Smooth muscle cell (in vitro differentiated cells): ENCODE data around the gene RPS6KA1. TPM values are rescaled to one million over a fixed set of nuclear protein-coding genes. Genes with fewer than 3 reads are reported as not detected.

Experiments used
- DNase-seq: peaks from one replicate; lab custom pipeline; 2025; ENCODE audit not compliant: unreplicated experiment; lab: John Stamatoyannopoulos, UW
- H2AFZ ChIP-seq: fragments of 200-600 bp; sonication (generic); 2 replicates; pipeline ENCODE4 v1.6.0; 2016; ENCODE audit warnings: antibody characterized with exemption, low read depth, mild to moderate bottlenecking
- H3F3A ChIP-seq: fragments of 200-600 bp; sonication (generic); 2 replicates; pipeline ENCODE4 v1.6.0; 2017; ENCODE audit warnings: antibody characterized with exemption, low read depth
- H3K27ac ChIP-seq: fragments of 200-600 bp; sonication (generic); 2 replicates; pipeline ENCODE4 v1.5.1; 2016; ENCODE audit warnings: low read depth, mild to moderate bottlenecking
- H3K27me3 ChIP-seq: fragments of 200-600 bp; sonication (generic); 2 replicates; pipeline ENCODE4 v1.6.1; 2016; ENCODE audit warnings: low read depth, mild to moderate bottlenecking
- H3K36me3 ChIP-seq: fragments of 200-600 bp; sonication (generic); 2 replicates; pipeline ENCODE4 v1.5.1; 2016; ENCODE audit warnings: low read depth
- H3K4me1 ChIP-seq: fragments of 200-600 bp; sonication (generic); 2 replicates; pipeline ENCODE4 v1.5.1; 2016; ENCODE audit warnings: low read depth
- H3K4me2 ChIP-seq: fragments of 200-600 bp; sonication (generic); 2 replicates; pipeline ENCODE4 v1.6.0; 2016; ENCODE audit warnings: mild to moderate bottlenecking
- H3K4me3 ChIP-seq: fragments of 200-600 bp; sonication (generic); 2 replicates; pipeline ENCODE4 v1.5.1; 2016; ENCODE audit warnings: mild to moderate bottlenecking
- H3K79me2 ChIP-seq: fragments of 200-600 bp; sonication (generic); 2 replicates; pipeline ENCODE4 v1.6.0; 2016; ENCODE audit warnings: low read depth, mild to moderate bottlenecking
- H3K9ac ChIP-seq: fragments of 200-600 bp; sonication (generic); 2 replicates; pipeline ENCODE4 v1.6.0; 2016; ENCODE audit warnings: low read depth
- H3K9me3 ChIP-seq: fragments of 200-600 bp; sonication (generic); replicated peaks from 2 replicates; pipeline ENCODE4 v1.5.1; 2016; ENCODE audit warnings: low read depth
- H4K20me1 ChIP-seq: fragments of 200-600 bp; sonication (generic); 2 replicates; pipeline ENCODE4 v1.6.0; 2016; ENCODE audit warnings: low read depth
- CTCF ChIP-seq: fragments of 200-600 bp; sonication (generic); IDR thresholded peaks from 2 replicates; pipeline ENCODE4 v1.5.1; 2017; ENCODE audit warnings: borderline replicate concordance, mild to moderate bottlenecking, antibody characterized with exemption; ENCODE audit not compliant: insufficient read depth, poor library complexity, severe bottlenecking
- WGBS: methylation state at CpG from one replicate; pipeline ENCODE4 v1.1.7; 2016; ENCODE audit warnings: low lambda C conversion rate; 5-methylcytosine and 5-hydroxymethylcytosine counted together
- polyA plus RNA-seq: library from polyadenylated mRNA; unstranded; fragments of >200 nt; fragmentation: Nextera tagmentation; extraction: Ambion mirVana; gene quantifications from 2 replicates; pipeline ENCODE4 v1.2.1, GENCODE V29; 2016
- total RNA-seq: library from RNA; depleted of rRNA; stranded (reverse); fragments of >200 nt; gene quantifications from 2 replicates; pipeline ENCODE4 v1.2.3, GENCODE V29; 2014

The RPS6KA1 gene
- total and polyA plus RNA-seq, 2 experiments from 2014 or later = 10.1 to 34.6 TPM

- Histone ChIP-seq H3K79me2 (no peaks in the 10 kb centered on the region), H3K4me1 (no peaks in the 10 kb centered on the region), H3F3A (no peaks in the 10 kb centered on the region), H3K4me2 (no peak overlapping the region), H3K36me3 (no peaks in the 10 kb centered on the region), H4K20me1 (no peaks in the 10 kb centered on the region), H2AFZ (no peak overlapping the region), H3K27me3 (no peaks in the 10 kb centered on the region), H3K9ac (no peak overlapping the region), H3K9me3 (no peaks in the 10 kb centered on the region), H3K4me3 (no peak overlapping the region), H3K27ac (no peak overlapping the region)
- WGBS = 63% methylated on average over 4 of the region's 4 CpGs
- no peak for TF ChIP-seq CTCF
- no peak for DNase-seq
These were observed 40.7 kb downstream of the RPS6KA1 start for GRCh38 chr1:26570287-26570686.

- Histone ChIP-seq H3K27ac (no peak overlapping the region), H2AFZ (no peak overlapping the region), H3K4me2 (no peak overlapping the region), H3K79me2 (no peaks in the 10 kb centered on the region), H3K36me3 (no peaks in the 10 kb centered on the region), H3K4me1 (no peaks in the 10 kb centered on the region), H4K20me1 (no peaks in the 10 kb centered on the region), H3K27me3 (no peaks in the 10 kb centered on the region), H3K9ac (no peak overlapping the region), H3F3A (no peaks in the 10 kb centered on the region), H3K9me3 (no peaks in the 10 kb centered on the region), H3K4me3 (no peak overlapping the region)
- DNase-seq = no peak
- no peak for TF ChIP-seq CTCF
- whole genome bisulfite sequencing = 96% methylated on average over 8 of the region's 8 CpGs
These were observed 41.8 kb downstream of the RPS6KA1 start for GRCh38 chr1:26571381-26571780.

GRCh38 chr1:26574018-26574417 is 44.5 kb downstream of the RPS6KA1 start:
- no peak overlapping the region for H3K27ac ChIP-seq

More at GRCh38 chr1:26574018-26574417, 44.5 kb downstream of the RPS6KA1 start:
- Histone ChIP-seq H3K36me3 (no peaks in the 10 kb centered on the region), H3K4me3 (no peak overlapping the region), H3K4me2 (no peak overlapping the region), H3F3A (no peaks in the 10 kb centered on the region), H3K27me3 (no peaks in the 10 kb centered on the region), H2AFZ (no peak overlapping the region), H4K20me1 (no peaks in the 10 kb centered on the region), H3K79me2 (no peaks in the 10 kb centered on the region), H3K4me1 (no peaks in the 10 kb centered on the region), H3K9me3 (no peaks in the 10 kb centered on the region), H3K9ac (no peak overlapping the region)
- 92% methylated on average over 13 of the region's 13 CpGs for WGBS
- DNase-seq = no peak
- no peak for TF ChIP-seq CTCF
